Lower lobe of right lung (tissue), 2 donors: ENCODE measurements around the gene IFI27. TPM values are rescaled to one million over a fixed set of nuclear protein-coding genes. Genes with fewer than 3 reads are reported as not detected.
"Not testable (repeated sequence)": the region's sequence is repeated elsewhere in the genome, so short reads cannot be mapped to it uniquely, and the experiment has no call there.

Experiments used
- ATAC-seq, 2 donors: fragments of 200-7000 bp; cut with Tn5 transposase; one replicate each; pipeline ENCODE4 v1.9.1; 2020 to 2022; ENCODE audit warnings: mild to moderate bottlenecking in 2 of 2, moderate library complexity in 2 of 2
- DNase-seq: peaks from one replicate; pipeline ENCODE4 v3.0.0-alpha.2; 2020
- H3K27ac ChIP-seq: fragments of 200-600 bp; one replicate; pipeline ENCODE4 v1.8.0; 2022
- H3K27me3 ChIP-seq: fragments of 200-600 bp; one replicate; pipeline ENCODE4 v1.8.0; 2022; ENCODE audit warnings: low read depth
- H3K36me3 ChIP-seq: fragments of 200-600 bp; one replicate; pipeline ENCODE4 v1.8.0; 2022; ENCODE audit warnings: mild to moderate bottlenecking
- H3K4me1 ChIP-seq: fragments of 200-600 bp; one replicate; pipeline ENCODE4 v1.8.0; 2022
- H3K4me3 ChIP-seq: fragments of 200-600 bp; one replicate; pipeline ENCODE4 v1.8.0; 2022; ENCODE audit warnings: mild to moderate bottlenecking
- H3K9me3 ChIP-seq: fragments of 200-600 bp; one replicate; pipeline ENCODE4 v1.8.0; 2022
- intact Hi-C: fragments of 100-400 bp; cut with DNase I; formaldehyde crosslinking; loops from one replicate; pipeline ENCODE4 v1.11.0; 2022
- total RNA-seq: library from RNA; stranded (reverse); fragmentation: NEBNext Ultra II Directional; extraction: Animal tissue kit (Norgen Biotek cat#: 25700); gene quantifications from one replicate; pipeline ENCODE4 v1.2.1, GENCODE V29; 2021
- TF ChIP-seq, protein P1 (sequence below): fragments of 200-600 bp; IDR thresholded peaks from one replicate; pipeline ENCODE4 v1.8.0; 2022; ENCODE audit warnings: antibody characterized with exemption, mild to moderate bottlenecking
- donor health status: DM: no; HTN: yes; CAD: no; lungs with severe emphysema.

The IFI27 gene
- total RNA-seq, 1 donor from 2014 or later: 340 TPM

DNA sequence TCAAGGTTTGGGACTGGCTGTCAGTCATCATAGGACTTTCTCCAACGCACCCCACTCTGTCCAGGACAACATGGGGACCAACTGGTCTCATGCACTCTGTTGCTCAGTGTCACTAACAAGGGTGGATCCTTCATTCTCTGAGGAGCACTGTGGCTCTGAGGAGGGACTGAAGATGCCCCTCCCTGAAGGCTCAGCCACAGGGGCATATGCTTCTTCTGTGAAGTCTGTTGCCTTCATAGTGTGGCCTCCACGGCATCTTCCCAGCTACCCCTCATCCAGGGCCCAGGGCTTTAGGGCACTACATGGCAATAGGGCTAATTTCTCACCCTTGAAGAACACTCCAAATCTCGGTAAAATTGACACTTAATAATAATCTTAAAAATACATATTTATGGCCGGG, 33.2 kb downstream of the IFI27 start:
- DNase-seq: no peak
- Histone ChIP-seq H3K4me1 (peaks cover 6% of the 10 kb centered on the region), H3K27me3 (no peaks in the 10 kb centered on the region), H3K4me3 (no peak overlapping the region), H3K27ac (no peak overlapping the region), H3K36me3 (no peaks in the 10 kb centered on the region), H3K9me3 (no peaks in the 10 kb centered on the region)
- intact Hi-C loops: no loop called here
- TF ChIP-seq, protein P1, sequence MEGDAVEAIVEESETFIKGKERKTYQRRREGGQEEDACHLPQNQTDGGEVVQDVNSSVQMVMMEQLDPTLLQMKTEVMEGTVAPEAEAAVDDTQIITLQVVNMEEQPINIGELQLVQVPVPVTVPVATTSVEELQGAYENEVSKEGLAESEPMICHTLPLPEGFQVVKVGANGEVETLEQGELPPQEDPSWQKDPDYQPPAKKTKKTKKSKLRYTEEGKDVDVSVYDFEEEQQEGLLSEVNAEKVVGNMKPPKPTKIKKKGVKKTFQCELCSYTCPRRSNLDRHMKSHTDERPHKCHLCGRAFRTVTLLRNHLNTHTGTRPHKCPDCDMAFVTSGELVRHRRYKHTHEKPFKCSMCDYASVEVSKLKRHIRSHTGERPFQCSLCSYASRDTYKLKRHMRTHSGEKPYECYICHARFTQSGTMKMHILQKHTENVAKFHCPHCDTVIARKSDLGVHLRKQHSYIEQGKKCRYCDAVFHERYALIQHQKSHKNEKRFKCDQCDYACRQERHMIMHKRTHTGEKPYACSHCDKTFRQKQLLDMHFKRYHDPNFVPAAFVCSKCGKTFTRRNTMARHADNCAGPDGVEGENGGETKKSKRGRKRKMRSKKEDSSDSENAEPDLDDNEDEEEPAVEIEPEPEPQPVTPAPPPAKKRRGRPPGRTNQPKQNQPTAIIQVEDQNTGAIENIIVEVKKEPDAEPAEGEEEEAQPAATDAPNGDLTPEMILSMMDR: no peak
- no peak for ATAC-seq

DNA sequence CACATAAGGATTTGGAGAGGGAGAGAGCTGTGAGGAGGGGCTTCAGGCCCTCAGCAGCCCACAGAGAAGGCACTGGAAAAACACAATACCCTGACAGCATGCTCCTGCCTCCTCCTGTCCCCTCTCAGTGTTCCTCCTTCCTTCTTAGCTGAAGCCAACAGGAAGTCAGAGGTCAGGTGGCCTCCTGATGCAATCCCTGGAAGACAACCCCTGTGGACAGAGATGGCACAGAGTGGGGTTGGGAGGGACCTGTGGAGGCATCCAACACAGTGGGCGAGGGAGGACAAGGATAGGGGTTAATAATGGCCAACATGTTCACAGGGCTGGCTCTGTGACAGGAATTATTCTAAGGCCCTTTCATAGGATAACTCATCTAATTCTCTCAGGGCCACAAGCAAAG, 34.2 kb downstream of the IFI27 start:
- TF ChIP-seq, protein P1: no peak
- intact Hi-C loops: no loop called here

DNA sequence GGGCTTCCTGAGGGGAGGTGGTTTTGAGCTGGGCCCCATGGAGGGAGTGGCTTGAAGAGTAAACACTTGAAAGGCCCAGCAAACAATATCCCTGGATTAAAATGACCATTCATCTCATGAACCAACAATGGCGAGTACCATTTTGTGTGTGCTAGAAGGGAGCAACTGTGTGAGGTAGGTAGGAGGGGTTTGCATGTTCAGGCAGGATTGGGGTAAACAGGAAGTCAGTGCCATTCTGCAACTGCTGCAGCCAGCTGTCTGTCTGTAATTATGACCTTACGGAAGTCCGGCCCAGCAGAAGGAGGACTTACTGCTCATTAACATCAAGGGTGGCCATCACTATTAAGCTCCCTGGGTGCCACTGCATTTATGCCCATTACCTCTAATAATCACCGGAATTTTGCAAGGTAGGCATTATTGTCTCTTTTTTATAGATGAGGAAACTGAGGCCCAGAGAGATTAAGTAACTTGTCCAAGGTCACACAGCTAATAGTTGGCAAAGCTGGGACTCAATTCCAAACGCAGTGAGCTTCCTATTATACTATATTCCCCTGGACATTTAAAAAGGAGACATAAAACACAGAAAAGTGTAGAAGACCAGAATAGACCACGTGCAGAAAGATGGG, 35.5 kb downstream of the IFI27 start:
- TF ChIP-seq, protein P1: no peak
- intact Hi-C loops: no loop called here
- Histone ChIP-seq H3K27me3 (no peaks in the 10 kb centered on the region), H3K4me1 (peaks cover 6% of the 10 kb centered on the region), H3K9me3 (no peaks in the 10 kb centered on the region), H3K27ac (no peak overlapping the region), H3K36me3 (no peaks in the 10 kb centered on the region), H3K4me3 (no peak overlapping the region)
- ATAC-seq (no peak), DNase-seq (no peak)

More for the DNA sequence above, 34.2 kb downstream of the IFI27 start:
- H3K27me3 ChIP-seq: no peaks in the 10 kb centered on the region
- H3K9me3 ChIP-seq: no peaks in the 10 kb centered on the region
- ATAC-seq (peak; percentile 43 to 54), DNase-seq (peak; percentile 57)
- peaks cover 6% of the 10 kb centered on the region for H3K4me1 ChIP-seq
- no peak overlapping the region for H3K27ac ChIP-seq
- no peaks in the 10 kb centered on the region for H3K36me3 ChIP-seq
- no peak overlapping the region for H3K4me3 ChIP-seq

DNA sequence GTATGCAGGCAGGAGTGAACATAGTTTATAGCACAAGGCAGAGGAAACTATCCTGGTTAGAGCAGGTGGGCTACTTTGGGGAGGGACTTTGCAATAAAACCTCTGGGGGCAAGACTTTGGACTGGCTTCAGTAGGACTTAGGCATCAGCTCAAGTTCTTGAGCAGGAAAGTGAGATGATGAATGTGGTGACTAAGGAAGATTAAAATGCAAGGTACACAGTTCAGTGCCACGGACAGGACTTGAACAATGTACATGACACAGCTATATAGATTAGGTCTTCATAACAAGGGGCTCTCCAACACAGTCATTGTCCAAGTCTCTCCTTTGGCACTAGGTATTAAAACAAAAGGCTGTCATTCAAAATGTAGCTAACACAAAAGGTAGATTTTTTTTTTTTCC, 42.1 kb downstream of the IFI27 start:
- Histone ChIP-seq H3K27ac (no peak overlapping the region), H3K27me3 (no peaks in the 10 kb centered on the region), H3K4me1 (peaks cover 11% of the 10 kb centered on the region), H3K4me3 (no peak overlapping the region), H3K9me3 (no peaks in the 10 kb centered on the region), H3K36me3 (no peaks in the 10 kb centered on the region)
- TF ChIP-seq, protein P1: no peak
- ATAC-seq: no peak
- intact Hi-C loops: no loop called here
- DNase-seq: no peak

DNA sequence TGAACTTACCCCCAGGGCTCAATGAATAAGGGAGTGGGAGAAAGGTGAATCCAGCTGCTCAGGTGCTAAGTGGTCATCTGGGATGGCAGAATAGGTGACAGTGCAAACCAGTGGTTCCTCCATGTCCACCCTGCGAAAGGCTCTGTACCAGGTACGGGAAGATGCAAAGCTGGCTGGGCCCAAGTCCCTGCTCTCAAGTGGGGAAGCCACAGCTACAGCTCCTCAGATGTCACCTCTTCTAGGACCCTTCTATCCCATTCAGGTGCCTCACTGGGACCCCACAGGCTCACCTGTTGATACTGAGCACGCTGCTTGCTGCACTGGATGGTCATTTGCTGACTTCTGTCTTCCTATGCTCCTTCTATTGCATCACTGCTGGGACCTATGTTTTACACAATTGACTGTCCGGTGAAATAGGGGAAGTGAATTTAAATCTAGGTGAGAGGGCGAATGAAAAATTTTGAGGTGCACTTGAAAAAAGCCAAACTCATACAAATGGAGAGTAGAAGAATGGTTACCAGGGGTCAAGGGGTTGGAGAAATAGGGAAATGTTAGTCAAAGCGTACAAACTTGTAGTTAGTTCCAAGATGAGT, 43.3 kb downstream of the IFI27 start:
- H3K4me3 ChIP-seq: no peak overlapping the region
- DNase-seq (no peak), ATAC-seq (no peak)
- H3K36me3 ChIP-seq: no peaks in the 10 kb centered on the region
- intact Hi-C loops: no loop called here
- TF ChIP-seq, protein P1: no peak
- peaks cover 12% of the 10 kb centered on the region for H3K4me1 ChIP-seq
- no peak overlapping the region for H3K27ac ChIP-seq
- H3K27me3 ChIP-seq: no peaks in the 10 kb centered on the region
- no peaks in the 10 kb centered on the region for H3K9me3 ChIP-seq

DNA sequence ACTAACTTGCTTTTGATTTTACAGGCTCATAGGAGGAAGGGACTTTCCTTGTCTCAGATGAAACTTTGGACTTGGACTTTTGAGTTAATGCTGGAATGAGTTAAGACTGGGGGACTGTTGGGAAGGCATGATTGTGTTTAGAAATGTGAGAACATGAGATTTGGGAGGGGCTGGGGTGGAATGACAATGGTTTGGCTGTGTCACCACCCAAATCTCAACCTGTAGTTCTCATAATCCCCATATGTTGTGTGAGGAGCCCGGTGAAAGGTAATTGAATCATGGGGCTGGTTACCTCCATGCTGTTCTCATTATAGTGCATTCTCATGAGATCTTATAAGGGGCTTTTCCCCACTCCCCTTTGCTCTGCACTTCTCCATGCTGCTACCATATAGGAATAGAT, 45.6 kb downstream of the IFI27 start:
- H3K9me3 ChIP-seq, intact Hi-C loops, H3K27ac ChIP-seq, H3K36me3 ChIP-seq, H3K27me3 ChIP-seq, H3K4me3 ChIP-seq, DNase-seq, ATAC-seq: not testable (repeated sequence)
- peaks cover 12% of the 10 kb centered on the region for H3K4me1 ChIP-seq
